ENCODE data around the gene CALN1.

CALN1 gene

DNA sequence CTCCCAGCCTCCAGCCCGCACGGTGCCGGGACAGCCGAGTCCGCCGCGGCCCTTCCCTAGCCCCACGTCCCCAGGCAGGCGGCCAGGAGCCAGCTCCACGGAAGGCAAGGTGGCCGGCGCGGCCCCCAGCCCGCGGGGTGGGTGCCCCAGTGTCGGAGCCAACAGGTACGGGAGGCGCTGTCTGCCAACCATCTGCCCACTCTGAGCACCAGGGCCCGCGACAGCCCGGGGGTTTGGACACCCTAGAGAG lies 75.8 kb downstream of the CALN1 start:
- H3K4me3 ChIP-seq (ENCODE audit: low read length) = no peak overlapping the region
- no peaks in the 10 kb centered on the region for H3K27me3 ChIP-seq (ENCODE audit: low read depth, low read length)
- H3K9ac ChIP-seq (ENCODE audit: low read length) = no peak overlapping the region
- TF ChIP-seq, protein P1, sequence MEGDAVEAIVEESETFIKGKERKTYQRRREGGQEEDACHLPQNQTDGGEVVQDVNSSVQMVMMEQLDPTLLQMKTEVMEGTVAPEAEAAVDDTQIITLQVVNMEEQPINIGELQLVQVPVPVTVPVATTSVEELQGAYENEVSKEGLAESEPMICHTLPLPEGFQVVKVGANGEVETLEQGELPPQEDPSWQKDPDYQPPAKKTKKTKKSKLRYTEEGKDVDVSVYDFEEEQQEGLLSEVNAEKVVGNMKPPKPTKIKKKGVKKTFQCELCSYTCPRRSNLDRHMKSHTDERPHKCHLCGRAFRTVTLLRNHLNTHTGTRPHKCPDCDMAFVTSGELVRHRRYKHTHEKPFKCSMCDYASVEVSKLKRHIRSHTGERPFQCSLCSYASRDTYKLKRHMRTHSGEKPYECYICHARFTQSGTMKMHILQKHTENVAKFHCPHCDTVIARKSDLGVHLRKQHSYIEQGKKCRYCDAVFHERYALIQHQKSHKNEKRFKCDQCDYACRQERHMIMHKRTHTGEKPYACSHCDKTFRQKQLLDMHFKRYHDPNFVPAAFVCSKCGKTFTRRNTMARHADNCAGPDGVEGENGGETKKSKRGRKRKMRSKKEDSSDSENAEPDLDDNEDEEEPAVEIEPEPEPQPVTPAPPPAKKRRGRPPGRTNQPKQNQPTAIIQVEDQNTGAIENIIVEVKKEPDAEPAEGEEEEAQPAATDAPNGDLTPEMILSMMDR (IDR thresholded peaks at IDR 0.05; ENCODE audit: low read depth, low read length) = no peak
- no peak for TF ChIP-seq EZH2phosphoT487 (IDR thresholded peaks at IDR 0.05; ENCODE audit: low read depth)
- no peaks in the 10 kb centered on the region for H3K9me3 ChIP-seq (ENCODE audit: insufficient read depth, low read length)
- H3K4me1 ChIP-seq (ENCODE audit: low read length) = no peaks in the 10 kb centered on the region
- no peaks in the 10 kb centered on the region for H4K20me1 ChIP-seq (ENCODE audit: insufficient read depth, low read length)
- H3K36me3 ChIP-seq (replicated peaks; ENCODE audit: low read depth, low read length) = no peaks in the 10 kb centered on the region
- H2AFZ ChIP-seq (ENCODE audit: low read depth, low read length) = no peak overlapping the region
- H3K79me2 ChIP-seq (ENCODE audit: low read length) = no peaks in the 10 kb centered on the region
- no peak overlapping the region for H3K27ac ChIP-seq (ENCODE audit: low read length)
- no peak overlapping the region for H3K4me2 ChIP-seq (ENCODE audit: low read length)

DNA sequence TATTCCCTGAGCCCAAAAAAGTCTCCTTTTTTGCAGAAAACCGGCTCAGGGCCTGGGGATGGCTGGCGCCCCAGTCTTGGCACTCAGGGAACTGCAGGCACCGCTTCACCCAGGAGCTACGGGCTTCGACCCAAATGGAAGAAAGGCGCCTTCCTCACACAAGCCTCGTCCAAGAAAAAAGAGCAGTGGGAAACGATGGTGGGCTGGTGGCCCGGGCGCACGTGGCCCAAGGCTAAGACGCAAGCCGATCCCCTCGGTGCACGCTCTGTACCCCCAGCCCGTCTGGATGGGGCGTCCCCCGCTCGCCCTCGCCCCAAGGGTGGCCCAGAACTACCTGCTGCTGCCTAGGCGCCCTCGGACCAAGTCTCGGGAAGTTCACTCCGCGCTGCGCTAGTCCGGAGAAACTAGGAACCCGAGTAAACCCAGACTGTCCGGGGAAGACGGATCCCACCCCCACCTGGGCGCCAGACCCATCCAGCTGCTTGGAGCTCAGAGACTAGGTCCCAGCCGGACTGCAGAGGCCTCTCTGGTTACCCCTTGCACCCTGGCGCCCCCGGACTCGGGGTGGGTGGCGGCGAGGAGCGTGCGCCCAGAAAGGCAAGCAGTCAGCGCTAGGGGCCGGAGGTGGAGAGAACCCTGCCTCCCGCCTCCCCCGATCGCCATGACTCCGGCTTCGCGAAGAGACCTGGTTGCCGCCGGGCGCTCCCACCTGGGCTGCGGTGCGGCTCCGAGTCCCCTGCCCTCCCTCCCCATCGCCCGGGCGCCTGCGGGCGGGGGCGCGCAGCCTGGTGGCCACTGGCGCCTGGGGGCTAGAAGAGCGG lies 76.4 kb downstream of the CALN1 start:
- Histone ChIP-seq H4K20me1 (ENCODE audit: insufficient read depth, low read length) (no peaks in the 10 kb centered on the region), H3K4me2 (ENCODE audit: low read length) (no peak overlapping the region), H3K36me3 (replicated peaks; ENCODE audit: low read depth, low read length) (no peaks in the 10 kb centered on the region), H3K9me3 (ENCODE audit: insufficient read depth, low read length) (no peaks in the 10 kb centered on the region), H3K4me1 (ENCODE audit: low read length) (no peaks in the 10 kb centered on the region), H3K4me3 (ENCODE audit: low read length) (no peak overlapping the region), H2AFZ (ENCODE audit: low read depth, low read length) (no peak overlapping the region), H3K79me2 (ENCODE audit: low read length) (no peaks in the 10 kb centered on the region), H3K27ac (ENCODE audit: low read length) (no peak overlapping the region), H3K27me3 (ENCODE audit: low read depth, low read length) (no peaks in the 10 kb centered on the region), H3K9ac (ENCODE audit: low read length) (no peak overlapping the region)
- no peak for TF ChIP-seq EZH2phosphoT487 (IDR thresholded peaks at IDR 0.05; ENCODE audit: low read depth)
- TF ChIP-seq, protein P1 (IDR thresholded peaks at IDR 0.05; ENCODE audit: low read depth, low read length) = no peak

DNA sequence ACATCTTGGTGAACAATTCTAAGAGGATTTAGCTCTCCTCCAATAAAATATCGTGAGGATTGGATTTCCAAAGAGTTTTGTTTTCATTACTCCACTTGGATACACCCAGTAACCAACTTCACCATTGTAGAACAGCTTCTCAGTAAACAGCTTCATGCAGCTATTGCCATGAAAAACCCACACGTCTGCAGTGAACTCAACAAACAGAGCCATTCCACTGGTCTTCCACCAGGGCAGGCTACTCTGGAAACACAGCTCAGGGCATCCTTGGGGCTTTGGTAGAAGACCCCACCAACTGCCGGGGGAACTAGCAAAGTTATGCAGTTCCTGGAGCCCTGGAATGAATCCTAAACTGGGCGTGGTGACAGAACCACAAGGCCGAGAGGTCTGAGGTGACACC lies 77.4 kb downstream of the CALN1 start:
- no peaks in the 10 kb centered on the region for H3K27me3 ChIP-seq (ENCODE audit: low read depth, low read length)
- H3K27ac ChIP-seq (ENCODE audit: low read length) = no peak overlapping the region
- H3K4me1 ChIP-seq (ENCODE audit: low read length) = no peaks in the 10 kb centered on the region
- H3K36me3 ChIP-seq (replicated peaks; ENCODE audit: low read depth, low read length) = no peaks in the 10 kb centered on the region
- H3K9me3 ChIP-seq (ENCODE audit: insufficient read depth, low read length) = no peaks in the 10 kb centered on the region
- no peaks in the 10 kb centered on the region for H3K79me2 ChIP-seq (ENCODE audit: low read length)
- H3K4me3 ChIP-seq (ENCODE audit: low read length) = no peak overlapping the region
- no peak overlapping the region for H2AFZ ChIP-seq (ENCODE audit: low read depth, low read length)
- no peaks in the 10 kb centered on the region for H4K20me1 ChIP-seq (ENCODE audit: insufficient read depth, low read length)
- H3K4me2 ChIP-seq (ENCODE audit: low read length) = no peak overlapping the region
- TF ChIP-seq, protein P1 (IDR thresholded peaks at IDR 0.05; ENCODE audit: low read depth, low read length) = no peak
- TF ChIP-seq EZH2phosphoT487 (IDR thresholded peaks at IDR 0.05; ENCODE audit: low read depth) = no peak
- H3K9ac ChIP-seq (ENCODE audit: low read length) = no peak overlapping the region

DNA sequence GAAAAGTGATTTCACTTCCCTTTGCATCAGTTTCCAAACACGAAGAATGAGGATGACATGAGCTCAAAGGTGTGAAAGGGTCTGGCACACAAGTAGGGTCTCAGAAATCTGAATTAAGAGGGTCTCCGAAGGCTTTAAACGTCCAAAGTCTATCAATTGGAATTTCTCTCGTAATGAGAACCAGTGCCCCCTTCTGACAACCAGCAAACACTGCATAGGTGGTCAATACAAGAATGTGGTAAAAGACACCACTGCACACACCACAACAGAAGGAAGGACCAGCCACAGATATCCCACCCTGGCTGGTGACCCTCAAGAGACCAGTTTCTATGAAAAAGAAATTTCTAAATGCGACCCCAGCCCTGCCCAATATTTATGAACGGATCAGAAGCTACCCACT lies 78.1 kb downstream of the CALN1 start:
- H3K9ac ChIP-seq (ENCODE audit: low read length) = no peak overlapping the region
- no peaks in the 10 kb centered on the region for H3K4me1 ChIP-seq (ENCODE audit: low read length)
- TF ChIP-seq EZH2phosphoT487 (IDR thresholded peaks at IDR 0.05; ENCODE audit: low read depth) = no peak
- TF ChIP-seq, protein P1 (IDR thresholded peaks at IDR 0.05; ENCODE audit: low read depth, low read length) = no peak; the same call in 1 of the 2 replicates
- H3K27me3 ChIP-seq (ENCODE audit: low read depth, low read length) = no peaks in the 10 kb centered on the region
- H3K79me2 ChIP-seq (ENCODE audit: low read length) = no peaks in the 10 kb centered on the region
- no peaks in the 10 kb centered on the region for H3K9me3 ChIP-seq (ENCODE audit: insufficient read depth, low read length)
- H3K4me3 ChIP-seq (ENCODE audit: low read length) = no peak overlapping the region
- no peak overlapping the region for H2AFZ ChIP-seq (ENCODE audit: low read depth, low read length)
- H3K4me2 ChIP-seq (ENCODE audit: low read length) = no peak overlapping the region
- H3K27ac ChIP-seq (ENCODE audit: low read length) = no peak overlapping the region
- H4K20me1 ChIP-seq (ENCODE audit: insufficient read depth, low read length) = no peaks in the 10 kb centered on the region
- no peaks in the 10 kb centered on the region for H3K36me3 ChIP-seq (replicated peaks; ENCODE audit: low read depth, low read length)
